IMR-90 (cell line): ENCODE data around the gene LRRC1. TPM values are rescaled to one million over a fixed set of nuclear protein-coding genes. Genes with fewer than 3 reads are reported as not detected.

ENCODE experiments used
- ATAC-seq: fragments of 200-7000 bp; cut with Tn5 transposase; 2 replicates; pipeline ENCODE4 v1.9.1; 2020; ENCODE audit warnings: low read depth, mild to moderate bottlenecking, moderate library complexity
- BruUV-seq: library from RNA; stranded (reverse); fragments of 400-500 nt; replicated peaks from 2 replicates; lab custom pipeline; 2021; lab: Mats Ljungman, UMichigan
- CTCF ChIA-PET: fragments of 300-600 bp; formaldehyde crosslinking; extraction: SDS; loops from one replicate; lab custom pipeline; 2021; ENCODE audit warnings: antibody characterized with exemption; lab: Yijun Ruan, JAX
- POLR2A ChIA-PET: fragments of 300-600 bp; sonication (Branson Sonifier 250); formaldehyde crosslinking; loops from one replicate; lab custom pipeline; 2022; ENCODE audit warnings: antibody characterized with exemption; ENCODE audit not compliant: unreplicated experiment; lab: Charles Lee
- DNase-seq: peaks from one replicate; pipeline ENCODE4 v3.0.0; 2013
- H2AFZ ChIP-seq: replicated peaks from 2 replicates; pipeline ENCODE3; 2013; ENCODE audit warnings: low read length, mild to moderate bottlenecking; ENCODE audit not compliant: poor library complexity
- H2AK5ac ChIP-seq: 2 replicates; pipeline ENCODE4 v1.6.1; 2013; ENCODE audit warnings: low read depth, low read length, inconsistent platforms
- H2AK9ac ChIP-seq: replicated peaks from 2 replicates; pipeline ENCODE3; 2013; ENCODE audit warnings: mild to moderate bottlenecking, low read depth, low read length, moderate library complexity; ENCODE audit not compliant: poor library complexity
- H2BK120ac ChIP-seq: 2 replicates; pipeline ENCODE4 v1.6.1; 2013; ENCODE audit warnings: low read depth, low read length, inconsistent platforms
- H2BK15ac ChIP-seq: 3 replicates; pipeline ENCODE4 v1.6.1; 2013; ENCODE audit warnings: low read depth, low read length, inconsistent platforms
- H2BK20ac ChIP-seq: 2 replicates; pipeline ENCODE4 v1.6.1; 2013; ENCODE audit warnings: low read depth, mild to moderate bottlenecking, inconsistent platforms, low read length, moderate library complexity
- H2BK5ac ChIP-seq: 2 replicates; pipeline ENCODE4 v1.6.1; 2013; ENCODE audit warnings: mild to moderate bottlenecking, low read depth, low read length, inconsistent platforms; ENCODE audit not compliant: poor library complexity, severe bottlenecking
- H3K14ac ChIP-seq: replicated peaks from 2 replicates; pipeline ENCODE4 v1.6.1; 2013; ENCODE audit warnings: low read depth, low read length, inconsistent platforms
- H3K18ac ChIP-seq: 2 replicates; pipeline ENCODE4 v1.6.1; 2013; ENCODE audit warnings: low read depth, low read length, control low read depth
- H3K23ac ChIP-seq: 2 replicates; pipeline ENCODE4 v1.6.1; 2013; ENCODE audit warnings: low read depth, low read length, inconsistent platforms
- H3K27ac ChIP-seq: 2 replicates; pipeline ENCODE4 v1.5.1; 2013; ENCODE audit warnings: mild to moderate bottlenecking, control low read depth, low read length; ENCODE audit not compliant: insufficient read depth
- H3K27me3 ChIP-seq: 2 replicates; pipeline ENCODE4 v1.6.1; 2013; ENCODE audit warnings: low read length; ENCODE audit not compliant: control insufficient read depth, insufficient read depth
- H3K36me3 ChIP-seq: 2 replicates; pipeline ENCODE4 v1.6.1; 2013; ENCODE audit warnings: low read length, mixed read lengths; ENCODE audit not compliant: control insufficient read depth, insufficient read depth
- H3K4ac ChIP-seq: 2 replicates; pipeline ENCODE4 v1.6.1; 2013; ENCODE audit warnings: low read depth, low read length, inconsistent platforms
- H3K4me1 ChIP-seq: 2 replicates; pipeline ENCODE4 v1.6.1; 2013; ENCODE audit warnings: low read length, mixed read lengths; ENCODE audit not compliant: control insufficient read depth, insufficient read depth
- H3K4me2 ChIP-seq: 2 replicates; pipeline ENCODE4 v1.6.1; 2013; ENCODE audit warnings: low read depth, mild to moderate bottlenecking, control low read depth, low read length, moderate library complexity
- H3K4me3 ChIP-seq: 2 replicates; pipeline ENCODE4 v1.5.1; 2013; ENCODE audit warnings: low read depth, mild to moderate bottlenecking, control low read depth, low read length, moderate library complexity; ENCODE audit not compliant: insufficient read depth
- H3K56ac ChIP-seq: 2 replicates; pipeline ENCODE4 v1.6.1; 2013; ENCODE audit warnings: low read length, inconsistent platforms; ENCODE audit not compliant: insufficient read depth; ENCODE audit errors: extremely low read depth
- H3K79me1 ChIP-seq, 2 experiments: 2 replicates each; pipeline ENCODE4 v1.6.1; 2013; ENCODE audit warnings: low read length in 2 of 2, inconsistent platforms in 1 of 2, low read depth in 1 of 2
- H3K9ac ChIP-seq: 2 replicates; pipeline ENCODE4 v1.6.1; 2013; ENCODE audit warnings: low read depth, low read length, control low read depth
- H3K9me1 ChIP-seq: 2 replicates; pipeline ENCODE4 v1.6.1; 2013; ENCODE audit warnings: low read length, inconsistent platforms; ENCODE audit not compliant: insufficient read depth
- H3K9me3 ChIP-seq: 2 replicates; pipeline ENCODE4 v1.6.1; 2013; ENCODE audit warnings: low read length; ENCODE audit not compliant: control insufficient read depth, insufficient read depth
- H4K20me1 ChIP-seq: 2 replicates; pipeline ENCODE4 v1.6.1; 2013; ENCODE audit warnings: low read length, inconsistent platforms; ENCODE audit not compliant: insufficient read depth
- H4K5ac ChIP-seq: 2 replicates; pipeline ENCODE4 v1.6.1; 2013; ENCODE audit warnings: mild to moderate bottlenecking, low read depth, low read length, control low read depth
- H4K8ac ChIP-seq, 2 experiments: 2 replicates each; pipeline ENCODE4 v1.6.1; 2013; ENCODE audit warnings: low read depth in 2 of 2, low read length in 2 of 2, control low read depth in 1 of 2, inconsistent platforms in 1 of 2
- H4K91ac ChIP-seq: 2 replicates; pipeline ENCODE4 v1.6.1; 2013; ENCODE audit warnings: low read depth, low read length, inconsistent platforms; ENCODE audit not compliant: insufficient read depth
- BHLHE40 ChIP-seq: fragments of 150-350 bp; IDR thresholded peaks from 2 replicates; pipeline ENCODE4 v1.6.1; 2016; ENCODE audit warnings: mild to moderate bottlenecking, low read depth, low read length
- CTCF ChIP-seq: conservative IDR thresholded peaks from 2 replicates; pipeline ENCODE4 v1.5.1; 2012; ENCODE audit warnings: mild to moderate bottlenecking, low read depth, low read length, improper control_type of control experiment
- FOS ChIP-seq: fragments of 150-350 bp; IDR thresholded peaks from 2 replicates; pipeline ENCODE4 v1.6.1; 2016; ENCODE audit warnings: low read depth, low read length
- MAZ ChIP-seq: IDR thresholded peaks from 2 replicates; pipeline ENCODE4 v1.6.1; 2012; ENCODE audit warnings: low read depth, mild to moderate bottlenecking, low read length, improper control_type of control experiment, moderate library complexity, borderline replicate concordance
- NFE2L2 ChIP-seq: fragments of 150-350 bp; IDR thresholded peaks from 2 replicates; pipeline ENCODE4 v1.6.1; 2016; ENCODE audit warnings: low read depth, mild to moderate bottlenecking, low read length
- POLR2A ChIP-seq: IDR thresholded peaks from 2 replicates; pipeline ENCODE4 v1.6.1; 2012; ENCODE audit warnings: mild to moderate bottlenecking, low read depth, low read length
- RAD21 ChIP-seq: IDR thresholded peaks from 2 replicates; pipeline ENCODE4 v1.6.1; 2012; ENCODE audit warnings: low read length, improper control_type of control experiment
- RFX5 ChIP-seq: IDR thresholded peaks from 2 replicates; pipeline ENCODE4 v1.8.0; 2012; ENCODE audit warnings: low read depth, mild to moderate bottlenecking, low read length, moderate library complexity
- WGBS, 2 experiments: methylation state at CpG; one replicate each; pipeline versions ENCODE4 v1.1.5 to v1.1.7; 2013; ENCODE audit warnings: missing lambda C conversion rate in 2 of 2; ENCODE audit not compliant: insufficient read length in 1 of 2; ENCODE audit errors: extremely low coverage in 2 of 2; 5-methylcytosine and 5-hydroxymethylcytosine counted together
- dilution Hi-C: fragments of 300-500 bp; cut with HindIII; formaldehyde crosslinking; loops from one replicate; pipeline ENCODE4 v1.14.3; 2018; ENCODE audit warnings: low sequenced_read_pairs; ENCODE audit not compliant: unreplicated experiment
- in situ Hi-C: fragments of 300-500 bp; cut with MboI; formaldehyde crosslinking; loops from 3 replicates; pipeline ENCODE4 v1.14.3; 2019; ENCODE audit warnings: low sequenced_read_pairs, inconsistent platforms, mixed read lengths
- intact Hi-C: fragments of 100-400 bp; cut with micrococcal nuclease; formaldehyde crosslinking; loops from 2 replicates; pipeline ENCODE4 v1.10.0; 2022
- polyA plus RNA-seq, 3 experiments: library from polyadenylated mRNA; depleted of rRNA; stranded (reverse); fragments of >200 nt; gene quantifications; 2 replicates each; pipeline ENCODE4 v1.2.3, GENCODE V29; 2012; ENCODE audit warnings: low replicate concordance in 1 of 3
- total RNA-seq: library from RNA; depleted of rRNA; stranded (reverse); fragments of >200 nt; gene quantifications from 2 replicates; pipeline ENCODE4 v1.2.3, GENCODE V29; 2012

The LRRC1 gene
- total and polyA plus RNA-seq, 2 of the 4 experiments (the other 2 are of a cell fraction): 5.1 to 6.1 TPM

GRCh38 chr6:53793318-53794136 is 1.3 kb upstream of the LRRC1 start:
- in situ Hi-C loops: loop anchor here (5.0 to 10.0 kb wide), 2 partner anchors 159 to 259 kb away; no protein-coding TSS in a partner anchor
- H3K4ac ChIP-seq: peak overlapping the region; percentile 81
- intact Hi-C loops: loop anchor here (1.0 to 10.0 kb wide), 5 partner anchors 65 to 297 kb away; no protein-coding TSS in a partner anchor
- peak overlapping the region; percentile 64; the same call in 1 of the 2 replicates for H3K56ac ChIP-seq
- peak overlapping the region; percentile 85 for H3K9ac ChIP-seq
- 0 out of 2 replicates have a peak overlapping the region, but pooled peaks have one; percentile 17 for H3K18ac ChIP-seq
- H4K20me1 ChIP-seq: peaks cover 5% of the 10 kb centered on the region; the same call in 1 of the 2 replicates
- H3K4me2 ChIP-seq: peak overlapping the region; percentile 78
- H4K91ac ChIP-seq: peak overlapping the region; percentile 69
- no TSS peak for BruUV-seq
- H2BK20ac ChIP-seq: peak overlapping the region; percentile 89; the same call in 1 of the 2 replicates
- peaks cover 3% of the 10 kb centered on the region for H3K4me1 ChIP-seq
- peaks cover 17 to 20% of the 10 kb centered on the region in 2 experiments for H3K79me1 ChIP-seq
- dilution Hi-C loops: no loop called here
- no peaks in the 10 kb centered on the region for H3K9me3 ChIP-seq
- H2BK15ac ChIP-seq: peak overlapping the region; percentile 53; the same call in 1 of the 3 replicates
- no peaks in the 10 kb centered on the region for H3K27me3 ChIP-seq
- peak overlapping the region; percentile 86 for H3K14ac ChIP-seq
- ChIA-PET POLR2A (interaction anchor here (0.8 kb wide), 1 partner anchor 163 kb away, joined by 3 read pairs; no protein-coding TSS in a partner anchor), CTCF (interaction anchor here (1.5 to 5.0 kb wide), 2 partner anchors 20 to 163 kb away, joined by 5 to 67 read pairs; no protein-coding TSS in a partner anchor)
- peak overlapping the region; percentile 69 to 97 for H4K8ac ChIP-seq
- peak overlapping the region; percentile 82 for H3K4me3 ChIP-seq
- H2BK120ac ChIP-seq: peak overlapping the region; percentile 81
- H3K36me3 ChIP-seq: no peaks in the 10 kb centered on the region
- 0 out of 2 replicates have a peak overlapping the region, but pooled peaks have one; percentile 25 for H2AK5ac ChIP-seq
- no peak overlapping the region for H2BK5ac ChIP-seq
- WGBS, 2 experiments: 2% methylated on average over 15 of the region's 25 CpGs; no CpG with 5 or more reads in 1 of the 2 experiments
- peak overlapping the region; percentile 38; the same call in 1 of the 2 replicates for H3K27ac ChIP-seq
- H3K9me1 ChIP-seq: no peaks in the 10 kb centered on the region
- peak; percentile 25 for ATAC-seq
- no peak for TF ChIP-seq POLR2A
- no peak for TF ChIP-seq BHLHE40
- no peak for TF ChIP-seq RFX5
- no peak for TF ChIP-seq FOS
- TF ChIP-seq MAZ: peak; percentile 58; the same call in 1 of the 2 replicates
- no peak for TF ChIP-seq RAD21
- TF ChIP-seq NFE2L2: no peak
- TF ChIP-seq CTCF: no peak
- peak; percentile 61 for DNase-seq
- peak overlapping the region; percentile 47 for H4K5ac ChIP-seq
- peak overlapping the region; percentile 98 for H2AFZ ChIP-seq
- peak overlapping the region; percentile 6 for H2AK9ac ChIP-seq
- peak overlapping the region; percentile 67; the same call in 1 of the 2 replicates for H3K23ac ChIP-seq
